Measurements from ENCODE around the gene IL20RB. TPM values are rescaled to one million over a fixed set of nuclear protein-coding genes. Genes with fewer than 3 reads are reported as not detected.

IL20RB gene
- polyA plus RNA-seq, 1 donor (not counting 4 experiments of a cell fraction or from before 2014, with no cell fraction given): 239 TPM

DNA sequence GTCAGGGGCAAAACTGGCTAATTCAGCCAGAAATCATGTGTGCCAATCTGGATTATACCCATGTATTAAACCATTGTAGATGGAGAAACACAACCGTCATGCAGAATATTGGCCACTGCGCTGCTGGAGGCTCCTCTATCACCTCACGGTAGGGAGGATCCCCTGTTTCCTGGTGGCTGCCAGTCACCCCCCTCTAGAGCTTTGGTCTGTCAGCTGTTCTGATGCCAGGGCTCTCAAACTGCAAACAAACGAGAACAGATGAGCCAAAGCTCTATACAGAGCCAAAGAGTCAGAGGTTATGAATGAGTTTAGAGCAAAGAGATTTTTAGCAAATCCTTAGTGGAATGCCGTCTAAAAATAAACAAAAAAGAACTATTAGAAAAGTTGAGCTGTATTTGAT, 62.5 kb downstream of the IL20RB start:
- no peaks in the 10 kb centered on the region for H3K27me3 ChIP-seq (ENCODE audit: control insufficient read depth, extremely low read depth, insufficient read depth, low read length)
- DNase-seq (ENCODE audit: low read depth, low spot score) (no peak), FAIRE-seq (no peak)
- dilution Hi-C loops (cut with MboI; ENCODE audit: extremely low pct_ligation_motif_present, low sequenced_read_pairs): no loop called here
- H3K79me2 ChIP-seq (ENCODE audit: control insufficient read depth, insufficient read depth, low read length): no peaks in the 10 kb centered on the region
- H3K4me2 ChIP-seq (ENCODE audit: control insufficient read depth, extremely low read depth, insufficient read depth, low read depth, low read length): no peak overlapping the region
- H4K20me1 ChIP-seq (ENCODE audit: control insufficient read depth, extremely low read depth, insufficient read depth, low read length): no peaks in the 10 kb centered on the region
- no peaks in the 10 kb centered on the region for H3K4me1 ChIP-seq (ENCODE audit: control insufficient read depth, extremely low read depth, insufficient read depth, low read length)
- no peak overlapping the region for H3K4me3 ChIP-seq (ENCODE audit: control insufficient read depth in 2 of 3, extremely low read depth in 1 of 3, insufficient read depth in 2 of 3, low read depth in 1 of 3, low read length in 3 of 3)
- no peak overlapping the region for H2AFZ ChIP-seq (ENCODE audit: control insufficient read depth, low read length)
- no peak overlapping the region for H3K9ac ChIP-seq (ENCODE audit: control insufficient read depth, extremely low read depth, insufficient read depth, low read length)
- peaks cover 5 to 21% of the 10 kb centered on the region in 2 experiments for H3K36me3 ChIP-seq (ENCODE audit: control insufficient read depth in 2 of 2, extremely low read depth in 1 of 2, insufficient read depth in 2 of 2, low read length in 2 of 2)
- H3K27ac ChIP-seq (ENCODE audit: control insufficient read depth, insufficient read depth, low read length): no peak overlapping the region
- H3K9me3 ChIP-seq (ENCODE audit: control insufficient read depth, low read depth, low read length): no peaks in the 10 kb centered on the region
- H3K9me1 ChIP-seq (ENCODE audit: control insufficient read depth, extremely low read depth, insufficient read depth, low read length): peaks cover 2% of the 10 kb centered on the region
- no peak for TF ChIP-seq CTCF (optimal IDR thresholded peaks at IDR 0.05 in 1 of 3, IDR thresholded peaks at IDR 0.05 in 1 of 3, conservative IDR thresholded peaks at IDR 0.05 in 1 of 3; ENCODE audit: extremely low read depth in 1 of 3, insufficient read depth in 2 of 3, low read length in 3 of 3)
- TF ChIP-seq EZH2 (IDR thresholded peaks at IDR 0.05; ENCODE audit: low read length): no peak

DNA sequence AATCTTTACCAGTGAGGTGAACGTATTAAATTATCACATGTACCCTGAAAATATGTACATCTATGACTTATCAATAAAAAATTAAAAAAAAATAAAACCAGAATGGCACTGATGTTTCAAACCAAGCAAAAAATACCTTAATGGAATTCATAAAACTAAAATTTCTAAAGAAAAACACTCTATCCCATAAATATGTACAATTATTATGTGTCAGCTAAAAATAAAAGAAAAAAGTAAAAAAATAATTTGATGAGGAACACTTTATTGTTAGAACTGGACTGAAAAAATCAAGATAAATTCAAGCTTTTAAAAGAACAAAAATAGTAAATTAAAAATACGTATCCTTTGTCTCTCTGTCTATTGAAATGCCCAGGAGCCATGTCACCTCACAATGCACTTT, 63.1 kb downstream of the IL20RB start:
- no peak for TF ChIP-seq CTCF (optimal IDR thresholded peaks at IDR 0.05 in 1 of 3, IDR thresholded peaks at IDR 0.05 in 1 of 3, conservative IDR thresholded peaks at IDR 0.05 in 1 of 3; ENCODE audit: extremely low read depth in 1 of 3, insufficient read depth in 2 of 3, low read length in 3 of 3)
- TF ChIP-seq EZH2 (IDR thresholded peaks at IDR 0.05; ENCODE audit: low read length): no peak
- no peak for FAIRE-seq
- Histone ChIP-seq H3K36me3 (ENCODE audit: control insufficient read depth in 2 of 2, extremely low read depth in 1 of 2, insufficient read depth in 2 of 2, low read length in 2 of 2) (peaks cover 5 to 24% of the 10 kb centered on the region in 2 experiments), H3K9me1 (ENCODE audit: control insufficient read depth, extremely low read depth, insufficient read depth, low read length) (peaks cover 2% of the 10 kb centered on the region), H3K79me2 (ENCODE audit: control insufficient read depth, insufficient read depth, low read length) (no peaks in the 10 kb centered on the region), H3K4me2 (ENCODE audit: control insufficient read depth, extremely low read depth, insufficient read depth, low read depth, low read length) (no peak overlapping the region), H3K4me1 (ENCODE audit: control insufficient read depth, extremely low read depth, insufficient read depth, low read length) (no peaks in the 10 kb centered on the region), H4K20me1 (ENCODE audit: control insufficient read depth, extremely low read depth, insufficient read depth, low read length) (no peaks in the 10 kb centered on the region), H3K9me3 (ENCODE audit: control insufficient read depth, low read depth, low read length) (no peaks in the 10 kb centered on the region), H3K9ac (ENCODE audit: control insufficient read depth, extremely low read depth, insufficient read depth, low read length) (no peak overlapping the region), H3K27ac (ENCODE audit: control insufficient read depth, insufficient read depth, low read length) (no peak overlapping the region), H3K27me3 (ENCODE audit: control insufficient read depth, extremely low read depth, insufficient read depth, low read length) (no peaks in the 10 kb centered on the region), H3K4me3 (ENCODE audit: control insufficient read depth in 2 of 3, extremely low read depth in 1 of 3, insufficient read depth in 2 of 3, low read depth in 1 of 3, low read length in 3 of 3) (no peak overlapping the region), H2AFZ (ENCODE audit: control insufficient read depth, low read length) (no peak overlapping the region)
- dilution Hi-C loops (cut with MboI; ENCODE audit: extremely low pct_ligation_motif_present, low sequenced_read_pairs): no loop called here
- DNase-seq (ENCODE audit: low read depth, low spot score): no peak

Data from keratinocyte (primary cell).